NCI-H1092 (cell line): Measurements from ENCODE around the gene ERC2.
"Not testable (repeated sequence)": the region's sequence is repeated elsewhere in the genome, so short reads cannot be mapped to it uniquely, and the experiment has no call there.

ENCODE experiments used
- DNase-seq: peaks from one replicate; lab custom pipeline; 2025; lab: John Stamatoyannopoulos, UW

ERC2 gene

DNA sequence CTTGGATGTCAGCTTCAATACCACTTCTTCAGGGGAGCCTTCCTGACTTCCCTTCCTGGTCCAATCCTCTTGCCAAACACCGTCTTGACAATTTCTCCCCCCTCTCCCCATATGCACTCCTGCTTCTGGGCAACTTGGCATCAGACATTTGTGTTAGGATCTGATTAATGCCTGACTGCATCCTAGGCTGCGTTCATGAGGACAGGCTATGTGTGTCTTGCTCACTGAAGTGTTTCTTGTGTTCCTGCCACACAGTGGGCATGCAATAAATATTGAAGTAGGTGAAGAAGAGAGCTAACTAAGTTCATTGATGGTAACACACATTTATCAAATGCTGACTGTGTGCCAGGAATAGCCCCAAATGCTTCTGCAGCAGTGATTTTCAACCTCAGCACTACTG lies 944.8 kb downstream of the ERC2 start:
- DNase-seq = no peak

DNA sequence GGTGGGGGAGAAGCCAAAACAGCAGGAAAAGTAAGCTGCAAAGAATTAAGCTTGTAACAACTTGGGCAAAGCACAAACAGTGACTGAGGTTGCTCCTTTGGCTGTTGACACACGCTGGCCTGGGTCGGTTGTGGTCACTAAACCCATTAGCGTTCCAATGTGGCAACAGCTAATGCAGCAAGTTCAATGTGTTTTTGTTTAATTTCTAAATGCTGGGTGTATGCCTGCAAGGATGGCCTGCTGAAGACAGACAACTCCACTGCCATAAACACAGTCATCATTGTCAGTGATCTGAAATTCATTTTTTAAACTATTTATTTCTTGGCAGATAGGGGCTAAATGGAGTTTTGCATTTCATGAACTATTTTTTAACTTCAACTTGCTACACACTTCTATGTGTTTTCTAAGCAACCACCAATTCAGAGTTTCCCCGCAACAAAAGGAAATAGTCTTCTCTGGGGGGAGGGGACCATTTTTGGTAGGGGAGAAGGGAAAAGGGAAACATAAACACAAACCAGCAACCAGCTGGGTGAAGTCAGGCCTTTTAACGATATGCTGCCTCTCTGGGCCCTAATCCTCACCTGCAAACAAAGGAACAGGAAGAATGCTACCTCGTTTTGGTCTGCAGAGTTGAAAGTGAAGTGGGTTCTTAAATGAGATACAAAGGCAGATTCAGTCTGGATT lies 946.4 kb downstream of the ERC2 start:
- DNase-seq = no peak

DNA sequence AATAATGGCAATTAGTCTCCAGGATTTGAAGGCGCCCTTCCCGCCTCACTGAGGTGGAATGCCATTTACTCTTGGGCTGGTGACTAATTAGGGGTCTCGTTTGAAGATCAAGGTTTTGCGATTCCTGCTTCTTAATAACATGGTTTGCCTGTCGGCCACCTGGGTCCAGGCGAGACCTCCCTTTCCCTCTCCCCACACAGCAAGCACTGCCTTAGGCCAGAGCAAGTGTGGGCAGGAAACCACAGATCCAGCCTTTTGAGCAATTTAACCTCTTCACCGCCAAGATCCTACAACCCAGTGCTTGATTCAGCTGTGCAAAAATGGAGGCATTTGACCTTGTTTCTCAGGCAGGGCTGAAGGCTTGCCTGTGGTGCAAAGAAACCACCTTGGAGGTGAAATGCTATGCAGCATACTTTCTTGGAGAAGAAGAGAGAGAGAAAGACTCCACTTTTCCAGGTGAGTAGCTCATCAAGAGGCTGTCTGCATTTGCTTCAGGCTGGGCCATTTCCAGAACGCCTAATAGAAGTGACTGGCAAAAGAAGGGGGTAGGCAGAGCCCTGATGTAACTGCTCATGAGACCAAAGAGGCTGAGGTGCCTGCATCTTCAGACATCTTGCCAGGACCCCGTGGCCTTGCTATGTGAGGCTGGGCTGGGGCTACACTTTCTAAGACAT lies 947.1 kb downstream of the ERC2 start:
- no peak for DNase-seq

DNA sequence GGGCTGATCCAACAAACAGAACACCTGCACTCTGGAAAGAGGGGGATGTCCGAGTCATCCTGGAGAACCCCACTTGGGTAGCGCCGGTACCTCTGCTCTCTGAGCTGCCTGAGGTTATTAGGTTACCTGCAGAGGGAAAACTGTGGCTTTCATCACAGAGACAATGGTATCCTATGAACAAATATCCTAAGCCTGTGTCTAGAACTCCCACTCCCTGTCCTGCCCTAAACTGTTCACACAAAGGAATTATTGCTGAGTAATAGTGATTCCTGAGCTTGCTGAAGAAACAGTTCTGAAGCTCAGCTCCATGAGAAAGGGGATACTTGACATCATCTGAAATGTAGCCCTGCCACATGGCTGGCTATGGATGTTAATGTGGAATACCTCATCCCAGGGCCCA lies 949.2 kb downstream of the ERC2 start:
- DNase-seq = no peak

DNA sequence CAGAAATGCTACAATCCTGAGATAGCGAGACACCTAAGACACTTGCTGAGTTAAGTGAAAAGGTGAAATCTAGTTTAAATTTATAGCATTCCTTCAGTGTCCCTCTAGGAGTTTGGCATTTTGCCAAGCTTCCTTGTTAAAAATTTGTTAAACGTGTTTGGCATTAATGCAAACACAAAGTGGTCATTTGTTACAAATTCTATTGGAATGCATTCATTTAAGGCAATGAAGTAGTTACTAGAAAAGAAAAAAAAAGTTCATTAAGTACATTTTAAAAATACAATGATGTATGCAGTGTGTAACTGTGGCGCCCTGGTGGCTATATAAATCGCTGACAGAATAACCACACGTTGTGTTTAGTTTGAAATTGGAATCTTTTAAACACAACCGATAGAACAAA lies 949.8 kb downstream of the ERC2 start:
- DNase-seq = no peak

DNA sequence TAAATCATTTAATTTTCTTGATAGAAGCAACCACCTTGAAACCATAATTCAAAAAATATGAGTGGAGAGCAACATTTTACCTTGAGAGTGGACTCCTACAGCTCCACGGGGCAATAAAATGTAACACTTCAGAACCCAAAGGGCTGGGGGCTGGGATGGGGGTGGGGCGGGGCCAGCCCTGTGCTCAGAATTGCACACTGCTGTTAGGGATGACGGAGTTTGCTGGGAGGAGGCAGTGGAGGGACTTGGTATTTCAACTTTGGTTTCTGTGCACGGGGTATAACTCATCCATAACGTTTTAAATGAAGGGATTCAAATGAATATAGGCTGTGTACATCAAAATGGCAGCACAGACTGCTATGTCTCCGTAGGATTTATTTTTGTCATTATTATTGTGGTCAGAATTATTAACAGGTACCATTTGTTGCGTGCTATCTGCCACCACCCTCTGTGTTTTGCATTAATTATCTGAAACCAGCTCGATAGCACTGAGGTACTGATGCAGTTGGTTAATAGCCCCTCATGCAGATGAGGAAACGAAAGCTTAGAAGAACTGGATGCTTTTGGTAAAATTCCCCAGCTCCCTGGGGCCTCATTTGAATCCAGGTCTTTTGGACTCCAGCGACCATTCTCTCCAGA lies 951.8 kb downstream of the ERC2 start:
- no peak for DNase-seq

DNA sequence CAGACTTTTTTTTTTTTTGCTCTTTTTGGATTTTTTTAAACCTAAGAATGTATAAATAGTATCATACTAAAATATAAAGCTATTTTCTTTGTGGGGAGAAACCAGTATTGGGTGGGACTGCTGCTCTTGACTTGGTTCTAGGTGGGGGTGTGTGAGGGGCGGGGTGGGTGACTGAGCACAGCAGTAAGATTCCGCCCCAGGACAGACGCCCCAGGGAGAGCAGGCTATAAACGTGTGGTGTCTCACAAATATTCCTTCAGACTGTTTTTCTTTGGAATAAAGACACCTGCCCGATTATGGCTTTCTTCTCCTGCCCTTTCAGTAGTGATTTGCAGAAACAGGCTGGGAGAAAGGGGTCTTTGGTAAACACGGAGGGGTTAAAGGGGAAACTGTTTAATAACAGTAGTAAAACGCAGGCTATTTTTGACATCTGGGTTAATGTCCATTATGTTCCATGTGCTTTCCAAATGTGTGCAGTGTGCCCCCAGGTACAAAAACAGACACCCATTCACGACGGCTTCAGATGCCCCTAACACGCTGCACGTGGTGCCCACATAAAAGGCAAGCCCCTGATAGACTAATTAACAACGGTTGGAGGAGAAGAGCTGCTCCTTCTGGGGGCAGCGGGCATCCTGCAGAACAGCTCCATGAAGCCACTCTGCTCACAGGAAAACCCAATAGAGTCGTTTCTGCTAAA lies 952.6 kb downstream of the ERC2 start:
- DNase-seq = no peak

DNA sequence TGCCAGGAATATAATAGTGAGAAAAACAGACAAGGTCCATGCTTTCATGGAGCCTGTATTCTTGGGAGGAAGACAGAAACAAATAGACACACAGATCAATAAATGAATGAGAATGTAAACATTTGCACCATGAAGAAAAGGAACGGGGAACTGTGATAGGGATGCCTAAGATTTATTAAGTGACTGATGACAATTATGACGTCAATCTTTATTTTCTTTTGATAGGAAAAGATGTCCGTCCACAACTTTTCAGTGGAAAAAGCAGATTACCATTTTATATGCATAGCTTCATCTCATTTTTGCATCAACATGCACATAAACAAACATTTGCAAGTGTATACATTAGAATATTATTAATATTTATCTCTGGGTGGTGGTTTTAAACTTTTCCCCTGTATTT lies 953.3 kb downstream of the ERC2 start:
- no peak for DNase-seq

DNA sequence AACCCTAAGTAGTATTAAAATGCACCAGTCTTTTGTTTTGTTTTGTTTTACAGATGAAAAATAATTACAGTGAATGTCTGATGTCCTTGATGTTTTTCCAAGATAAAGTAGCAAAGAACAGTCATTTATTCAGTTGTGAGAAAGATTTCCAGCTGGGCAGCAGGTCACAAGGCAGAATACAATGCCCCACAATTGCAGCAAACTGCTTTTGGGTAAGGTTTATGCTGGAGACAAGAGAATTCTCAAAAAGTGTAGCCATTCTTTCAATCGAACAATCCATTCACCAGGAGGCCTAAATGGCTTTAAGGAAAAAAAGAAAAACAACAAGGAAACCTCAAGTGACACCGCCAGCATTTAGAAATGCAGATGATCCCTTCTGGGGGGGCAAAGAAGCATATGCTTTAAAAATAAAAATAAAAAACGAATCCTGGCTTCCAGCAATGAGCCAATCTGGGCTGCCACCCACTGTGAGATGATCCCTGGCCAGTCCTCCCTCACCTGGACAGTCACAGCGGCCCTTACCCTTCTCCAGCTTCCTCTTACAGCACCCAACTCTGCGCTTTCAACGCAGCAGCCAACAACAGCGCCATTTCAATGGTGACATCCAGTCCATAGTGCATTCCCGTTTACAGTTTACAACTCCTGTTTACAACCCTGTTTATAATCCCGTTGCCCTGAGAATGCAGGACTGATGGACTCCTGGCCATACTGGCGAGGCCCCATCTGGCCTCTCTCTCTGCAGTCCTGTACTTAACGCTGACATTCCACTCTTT lies 955.5 kb downstream of the ERC2 start:
- no peak for DNase-seq

DNA sequence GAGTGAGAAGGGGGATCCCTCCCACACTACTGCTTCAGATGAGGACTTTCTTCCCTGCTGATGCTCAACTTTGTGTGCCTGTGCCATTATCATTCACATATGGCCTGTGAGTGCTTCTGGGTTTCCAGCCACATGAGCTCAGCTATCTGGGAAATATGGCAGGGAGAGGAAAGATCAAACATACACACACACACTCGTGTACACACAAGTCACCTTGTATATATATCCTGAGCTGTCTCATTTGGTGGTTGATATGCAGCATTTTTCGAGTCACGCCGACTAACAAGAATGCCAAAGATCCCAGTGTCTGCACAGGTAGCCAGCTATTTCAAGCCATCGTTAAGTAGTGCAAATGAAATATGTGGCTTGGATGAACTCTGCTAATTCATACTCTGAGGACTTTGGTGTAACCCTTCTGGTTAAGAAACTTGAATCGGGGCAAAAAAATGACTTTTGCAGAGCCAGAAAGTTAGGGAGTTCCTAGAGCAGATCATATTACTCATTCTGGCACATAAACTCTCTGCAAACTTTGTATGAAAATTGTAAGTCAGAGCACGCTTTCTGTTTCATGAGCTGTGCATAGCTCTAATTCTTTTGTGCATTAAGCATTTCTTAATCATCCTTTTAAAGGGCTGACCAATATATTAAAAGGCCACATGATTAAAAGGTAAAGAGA lies 956.2 kb downstream of the ERC2 start:
- DNase-seq = no peak

DNA sequence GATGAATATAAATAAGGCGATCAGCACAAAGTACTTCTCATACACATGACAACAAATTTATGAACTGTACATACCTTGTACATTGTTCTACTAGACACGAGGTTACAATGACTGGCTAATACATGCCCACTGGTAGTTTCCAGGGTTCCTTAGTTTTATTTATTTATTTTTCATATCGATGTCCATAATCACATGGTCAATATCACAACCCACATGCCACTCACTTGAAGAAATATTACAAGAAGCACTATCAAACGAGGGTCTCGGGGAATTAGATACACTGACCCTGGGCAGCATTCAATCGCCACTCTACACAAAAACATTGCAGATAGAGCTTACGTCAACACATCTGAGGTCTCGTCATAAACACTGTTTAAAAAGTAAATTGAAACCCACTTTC lies 959.9 kb downstream of the ERC2 start:
- no peak for DNase-seq

DNA sequence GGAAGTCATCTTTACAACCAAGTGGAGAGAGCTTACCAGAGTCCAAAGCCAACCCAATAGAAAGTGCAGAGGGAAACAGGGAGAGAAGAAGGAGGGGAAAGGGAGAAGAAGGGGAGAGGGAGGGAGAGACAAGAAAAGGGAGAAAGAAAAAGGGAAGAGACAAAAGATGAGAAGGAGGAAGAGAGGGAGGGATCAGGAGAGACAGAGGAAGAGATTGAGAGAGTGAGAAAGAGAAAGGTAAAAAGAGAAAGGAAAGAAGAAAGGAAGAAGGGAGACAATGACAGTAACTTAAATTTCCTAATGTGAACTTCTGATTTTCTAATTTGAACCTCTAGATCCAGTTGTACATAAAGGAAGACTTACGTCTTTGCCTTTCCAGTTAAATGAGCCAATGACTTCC lies 960.5 kb downstream of the ERC2 start:
- DNase-seq = no peak

DNA sequence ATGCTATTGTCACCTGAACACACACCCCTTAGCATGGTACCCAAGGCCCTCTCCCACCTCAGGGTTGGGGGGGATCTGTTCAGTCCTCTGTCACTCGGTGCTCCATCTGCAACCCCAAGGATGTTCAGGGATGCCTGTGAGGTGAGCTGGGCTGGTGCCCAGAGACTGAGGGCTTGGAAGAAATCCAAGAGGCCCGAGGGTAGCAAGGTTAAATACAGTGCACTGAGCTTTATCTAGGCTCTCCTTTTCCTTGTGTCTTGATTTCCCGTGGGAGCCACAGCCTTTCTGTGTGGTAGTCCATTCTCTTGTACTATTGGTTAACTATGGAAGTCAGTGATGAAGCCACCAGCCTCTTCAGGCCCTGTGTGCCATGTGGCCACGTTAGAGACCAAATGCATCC lies 962.5 kb downstream of the ERC2 start:
- no peak for DNase-seq

DNA sequence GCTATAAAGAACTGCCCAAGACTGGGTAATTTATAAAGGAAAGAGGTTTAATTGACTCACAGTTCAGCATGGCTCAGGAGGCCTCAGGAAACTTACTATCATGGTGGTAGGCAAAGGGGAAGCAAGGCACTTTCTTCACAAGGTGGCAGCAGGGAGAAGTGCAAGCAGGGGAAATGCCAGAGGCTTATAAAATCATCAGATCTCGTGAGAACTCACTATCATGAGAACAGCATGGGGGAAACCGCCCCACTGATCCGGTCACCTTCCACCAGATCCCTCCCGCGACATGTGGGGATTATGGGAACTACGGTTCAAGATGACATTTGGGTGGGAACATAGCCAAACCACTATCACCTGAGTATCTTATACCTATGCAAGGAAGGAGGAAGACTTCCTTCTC lies 963.2 kb downstream of the ERC2 start:
- DNase-seq = not testable (repeated sequence)

DNA sequence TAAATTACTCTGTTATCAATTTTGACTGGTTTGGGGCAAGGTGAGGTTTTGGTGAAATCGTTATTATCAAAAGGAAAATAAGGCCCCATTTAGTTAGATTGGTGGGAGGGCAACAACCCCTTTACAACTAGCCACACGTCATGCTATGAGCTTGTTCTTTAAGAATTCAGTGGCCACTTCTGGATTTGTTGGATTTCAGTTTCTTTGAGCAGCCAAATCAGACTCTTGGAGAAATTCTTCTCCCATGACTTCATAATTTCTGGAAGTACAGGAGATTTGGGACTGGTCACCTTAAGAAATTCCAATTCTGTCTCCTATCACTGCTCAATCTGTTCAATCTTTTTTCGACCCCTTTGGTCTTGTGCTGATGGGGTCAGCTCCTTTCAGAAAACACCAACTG lies 966.4 kb downstream of the ERC2 start:
- no peak for DNase-seq

DNA sequence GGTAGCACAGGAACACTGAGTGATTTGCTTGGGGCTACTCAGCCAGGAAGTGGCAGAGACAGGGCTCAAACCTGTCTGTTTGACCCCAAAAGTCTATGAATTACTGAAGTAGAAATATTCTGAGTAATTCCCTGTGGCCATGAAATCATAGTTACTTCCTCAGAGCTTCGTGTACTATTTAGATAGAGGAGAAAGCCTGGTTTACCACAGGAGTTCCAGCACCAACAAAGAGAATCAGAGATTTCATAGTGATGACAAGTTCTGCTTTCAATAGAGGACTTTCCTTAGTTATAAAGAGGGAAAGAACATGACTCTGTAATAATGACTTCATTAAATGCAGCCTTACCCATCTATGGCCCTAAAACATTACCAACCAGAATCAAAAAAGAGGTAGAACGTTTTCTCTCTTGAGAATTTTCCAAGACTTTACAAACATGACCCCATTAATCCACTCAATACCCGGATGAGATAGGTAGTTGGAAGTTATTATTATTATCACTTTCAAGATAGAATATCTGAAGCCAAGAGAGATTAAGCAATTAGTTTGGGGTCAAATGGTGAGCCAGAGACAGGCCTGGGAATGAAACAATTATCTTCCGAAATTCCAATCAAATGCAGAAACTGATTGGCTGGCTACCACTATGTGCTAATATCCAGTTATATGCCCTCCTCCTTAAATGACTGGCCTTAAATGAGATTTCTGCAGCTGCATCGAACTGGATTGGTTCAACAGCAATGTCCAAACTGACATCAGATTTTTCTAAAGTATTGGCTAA lies 967.5 kb downstream of the ERC2 start:
- no peak for DNase-seq

DNA sequence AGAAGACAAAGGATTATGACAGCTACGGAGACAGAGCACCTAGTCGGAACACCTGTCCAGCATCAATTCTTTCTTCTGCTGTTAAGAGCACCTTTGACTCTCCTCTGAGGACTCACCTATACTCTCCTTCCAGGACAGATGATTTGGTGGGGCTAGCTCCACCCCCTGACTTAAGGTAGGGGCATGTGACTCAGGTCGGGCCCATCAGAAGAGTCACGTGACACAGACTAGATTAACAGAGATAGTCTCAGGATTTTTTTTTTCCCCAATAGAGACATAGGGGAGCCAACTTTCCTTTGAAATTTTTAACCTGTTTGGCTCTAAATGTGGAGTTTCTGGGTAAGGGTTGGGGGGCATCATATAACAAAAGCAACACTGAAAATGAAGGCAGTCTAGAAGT lies 969.7 kb downstream of the ERC2 start:
- no peak for DNase-seq

DNA sequence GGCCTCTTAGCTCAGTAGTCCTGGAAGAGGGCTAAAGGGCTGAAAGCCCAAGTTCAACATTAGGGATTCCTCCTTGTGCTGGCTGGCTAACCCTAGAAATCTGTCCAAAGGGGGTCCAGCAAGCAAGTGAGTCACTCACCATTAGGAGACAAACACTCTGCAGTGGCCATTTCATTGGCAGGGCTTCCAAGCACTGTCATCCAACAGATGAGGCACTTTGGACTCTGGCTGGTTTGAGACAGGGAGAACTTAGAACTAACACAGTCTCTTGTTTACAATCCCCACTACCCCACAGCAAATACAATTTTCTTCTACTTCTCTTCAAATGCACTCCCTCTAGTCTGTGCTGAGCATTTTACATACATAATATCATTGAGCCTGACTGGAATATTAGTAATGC lies 971.0 kb downstream of the ERC2 start:
- DNase-seq = no peak

DNA sequence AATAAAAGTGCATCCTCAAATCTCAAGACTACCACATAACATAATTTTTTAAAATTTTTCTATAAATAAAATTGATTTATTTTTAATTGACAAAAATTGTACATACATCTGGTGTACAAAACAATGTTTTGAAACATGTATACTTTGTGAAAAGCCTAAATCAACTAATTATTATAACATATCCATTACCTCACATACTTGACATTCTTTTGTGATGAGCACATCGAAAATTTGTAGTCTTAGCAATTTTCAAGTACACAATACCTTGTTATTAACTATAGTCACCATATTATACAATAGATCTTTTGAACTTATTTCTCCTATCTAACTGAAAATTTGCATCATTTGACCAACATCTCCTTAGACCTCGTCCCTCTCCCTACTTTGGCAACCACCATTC lies 973.3 kb downstream of the ERC2 start:
- DNase-seq = no peak

DNA sequence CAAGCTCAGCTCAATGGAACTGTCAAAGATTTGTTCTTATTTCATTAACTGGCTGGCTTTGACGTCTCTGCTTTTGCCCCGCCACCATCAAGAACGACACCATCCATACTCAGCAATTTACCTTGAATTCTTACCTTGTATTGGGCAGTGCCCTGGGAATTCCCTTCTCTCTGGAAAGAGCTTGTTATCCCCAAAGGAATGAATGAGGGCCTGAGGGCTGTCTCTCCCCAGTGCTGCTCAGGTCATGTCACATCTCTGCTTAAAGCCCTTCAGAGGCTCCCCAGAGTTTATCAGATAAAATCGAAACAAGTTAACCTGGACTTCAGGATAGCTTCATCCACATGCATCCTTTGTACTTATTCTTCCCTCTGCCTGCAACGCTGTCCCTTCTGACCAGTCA lies 975.3 kb downstream of the ERC2 start:
- no peak for DNase-seq

DNA sequence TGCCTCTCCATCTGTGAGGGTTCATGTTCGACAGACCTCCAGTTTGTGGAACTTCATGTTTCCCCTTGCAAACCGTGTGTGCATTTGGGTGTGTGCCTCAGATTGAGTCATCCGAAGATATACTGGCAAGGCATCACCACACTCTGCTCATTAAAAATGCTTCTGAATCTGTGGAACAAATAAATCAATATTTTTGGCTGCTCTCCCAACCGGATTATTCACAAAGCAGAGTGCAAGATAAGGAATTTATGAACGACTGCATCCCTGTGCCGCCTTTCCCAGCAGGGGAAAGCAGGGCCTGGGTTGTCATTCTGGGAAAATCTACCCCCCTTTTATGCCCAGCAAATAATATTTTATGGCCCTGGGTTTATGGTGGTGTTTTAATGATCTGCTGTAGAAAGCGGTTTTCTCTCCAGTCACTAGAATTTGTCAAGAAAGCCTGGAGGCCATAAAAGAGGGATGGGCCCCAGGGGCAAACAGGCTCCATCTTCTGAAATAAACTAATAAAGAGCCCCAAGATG lies 976.9 kb downstream of the ERC2 start:
- DNase-seq = no peak
